Left ventricle myocardium inferior (tissue), 1 donor: ENCODE data around the gene TNS3. TPM values are rescaled to one million over a fixed set of nuclear protein-coding genes. Genes with fewer than 3 reads are reported as not detected.

Experiments
- DNase-seq: peaks from one replicate; pipeline ENCODE4 v3.0.0-alpha.2; 2020
- H3K27ac ChIP-seq: fragments of 200-600 bp; replicated peaks from 2 replicates; pipeline ENCODE4 v1.8.0; 2021
- H3K27me3 ChIP-seq: fragments of 200-600 bp; 2 replicates; pipeline ENCODE4 v1.8.0; 2021; ENCODE audit warnings: low read depth
- H3K36me3 ChIP-seq: fragments of 200-600 bp; 2 replicates; pipeline ENCODE4 v1.8.0; 2021
- H3K4me1 ChIP-seq: fragments of 200-600 bp; 2 replicates; pipeline ENCODE4 v1.8.0; 2021
- H3K4me3 ChIP-seq: fragments of 200-600 bp; 2 replicates; pipeline ENCODE4 v1.8.0; 2021; ENCODE audit warnings: mild to moderate bottlenecking, moderate library complexity
- H3K9me3 ChIP-seq: fragments of 200-600 bp; replicated peaks from 2 replicates; pipeline ENCODE4 v1.8.0; 2021
- CTCF ChIP-seq: fragments of 200-600 bp; IDR thresholded peaks from 2 replicates; pipeline ENCODE4 v1.8.0; 2021; ENCODE audit warnings: antibody characterized with exemption, mild to moderate bottlenecking, borderline replicate concordance
- intact Hi-C: fragments of 100-400 bp; cut with micrococcal nuclease; formaldehyde crosslinking; loops from one replicate; pipeline ENCODE4 v1.11.0; 2022
- total RNA-seq: library from RNA; stranded (reverse); fragmentation: NEBNext Ultra II Directional; extraction: Animal tissue kit (Norgen Biotek cat#: 25700); gene quantifications from one replicate; pipeline ENCODE4 v1.2.1, GENCODE V29; 2021
- donor health status: DM: no; HTN: yes; CAD: no; lungs with severe emphysema.

Gene TNS3
- total RNA-seq, 1 donor from 2014 or later, result 40.6 TPM

GRCh38 chr7:47497367-47498096 is 84.4 kb downstream of the TNS3 start:
- Histone ChIP-seq H3K4me3 (no peak overlapping the region), H3K9me3 (no peaks in the 10 kb centered on the region), H3K27me3 (no peaks in the 10 kb centered on the region), H3K36me3 (no peaks in the 10 kb centered on the region), H3K4me1 (peaks cover 70% of the 10 kb centered on the region), H3K27ac (peak overlapping the region; percentile 67)
- TF ChIP-seq CTCF, result no peak
- no peak for DNase-seq
- intact Hi-C loops, result no loop called here

- Histone ChIP-seq H3K27ac (peak overlapping the region; percentile 67), H3K4me3 (no peak overlapping the region), H3K36me3 (no peaks in the 10 kb centered on the region), H3K27me3 (no peaks in the 10 kb centered on the region), H3K4me1 (peaks cover 61% of the 10 kb centered on the region), H3K9me3 (no peaks in the 10 kb centered on the region)
- no peak for TF ChIP-seq CTCF
- DNase-seq, result no peak
- intact Hi-C loops, result no loop called here
Observed at GRCh38 chr7:47496666-47497065, 85.2 kb downstream of the TNS3 start.

GRCh38 chr7:47496056-47496665 is 85.8 kb downstream of the TNS3 start:
- H3K4me3 ChIP-seq, result no peak overlapping the region
- intact Hi-C loops, result no loop called here
- H3K36me3 ChIP-seq, result no peaks in the 10 kb centered on the region
- peaks cover 56% of the 10 kb centered on the region for H3K4me1 ChIP-seq
- H3K27me3 ChIP-seq, result no peaks in the 10 kb centered on the region
- H3K27ac ChIP-seq, result peak overlapping the region; percentile 67
- DNase-seq, result no peak
- no peak for TF ChIP-seq CTCF
- H3K9me3 ChIP-seq, result no peaks in the 10 kb centered on the region

GRCh38 chr7:47493976-47494911 is 87.7 kb downstream of the TNS3 start:
- H3K4me1 ChIP-seq, result peaks cover 54% of the 10 kb centered on the region
- H3K4me3 ChIP-seq, result peak overlapping the region; percentile 29
- intact Hi-C loops, result no loop called here
- TF ChIP-seq CTCF, result no peak
- peak; percentile 58 for DNase-seq
- no peaks in the 10 kb centered on the region for H3K27me3 ChIP-seq
- H3K9me3 ChIP-seq, result no peaks in the 10 kb centered on the region
- H3K36me3 ChIP-seq, result no peaks in the 10 kb centered on the region
- peak overlapping the region; percentile 67 for H3K27ac ChIP-seq

GRCh38 chr7:47492716-47493325 is 89.1 kb downstream of the TNS3 start:
- intact Hi-C loops, result no loop called here
- Histone ChIP-seq H3K36me3 (no peaks in the 10 kb centered on the region), H3K4me1 (peaks cover 64% of the 10 kb centered on the region), H3K9me3 (no peaks in the 10 kb centered on the region), H3K27ac (no peak overlapping the region), H3K4me3 (no peak overlapping the region), H3K27me3 (no peaks in the 10 kb centered on the region)
- DNase-seq, result no peak
- no peak for TF ChIP-seq CTCF
